PFSK-1 (cell line): Measurements from ENCODE around the gene SLC22A16.

Experiments used
- FOXP2 ChIP-seq: optimal IDR thresholded peaks from 2 replicates; pipeline ENCODE3; 2011; ENCODE audit warnings: borderline replicate concordance, control low read depth, inconsistent platforms; ENCODE audit not compliant: insufficient read depth; ENCODE audit errors: extremely low read length, extremely low read depth
- POLR2AphosphoS5 ChIP-seq: IDR thresholded peaks from 2 replicates; pipeline ENCODE4 v1.6.1; 2012; ENCODE audit warnings: low read depth, mild to moderate bottlenecking, control low read depth, low read length, moderate library complexity
- REST ChIP-seq, 2 experiments: IDR thresholded peaks; 2 replicates each; pipeline versions ENCODE4 v1.6.1 to v1.8.0; 2011 to 2012; ENCODE audit warnings: low read depth in 2 of 2, low read length in 2 of 2, control low read depth in 1 of 2, inconsistent platforms in 1 of 2, mild to moderate bottlenecking in 1 of 2, moderate library complexity in 1 of 2; ENCODE audit not compliant: insufficient read depth in 1 of 2
- SIN3A ChIP-seq: IDR thresholded peaks from 2 replicates; pipeline ENCODE4 v1.6.1; 2012; ENCODE audit warnings: mild to moderate bottlenecking, low read length, moderate library complexity, borderline replicate concordance; ENCODE audit not compliant: insufficient read depth
- TAF1 ChIP-seq: IDR thresholded peaks from 2 replicates; pipeline ENCODE4 v1.6.1; 2012; ENCODE audit warnings: low read length, control low read depth, borderline replicate concordance; ENCODE audit not compliant: insufficient read depth

The SLC22A16 gene

GRCh38 chr6:110425816-110426215, 50.6 kb downstream of the SLC22A16 start:
- TF ChIP-seq TAF1 (no peak), SIN3A (no peak), POLR2AphosphoS5 (no peak), REST (IDR thresholded peaks at IDR 0.05; ENCODE audit: insufficient read depth in 1 of 2, low read depth in 2 of 2, low read length in 2 of 2) (no peak), FOXP2 (no peak)

- TF ChIP-seq SIN3A, result no peak
- TF ChIP-seq TAF1, result no peak
- no peak for TF ChIP-seq FOXP2
- no peak for TF ChIP-seq REST (IDR thresholded peaks at IDR 0.05; ENCODE audit: insufficient read depth in 1 of 2, low read depth in 2 of 2, low read length in 2 of 2)
- no peak for TF ChIP-seq POLR2AphosphoS5
These were observed 54.0 kb downstream of the SLC22A16 start for GRCh38 chr6:110422444-110422822.

GRCh38 chr6:110421749-110422443, 54.5 kb downstream of the SLC22A16 start:
- TF ChIP-seq FOXP2 (no peak), SIN3A (no peak), REST (IDR thresholded peaks at IDR 0.05; ENCODE audit: insufficient read depth in 1 of 2, low read depth in 2 of 2, low read length in 2 of 2) (no peak), POLR2AphosphoS5 (no peak)

GRCh38 chr6:110419028-110419739, 57.2 kb downstream of the SLC22A16 start:
- TF ChIP-seq REST (IDR thresholded peaks at IDR 0.05; ENCODE audit: insufficient read depth in 1 of 2, low read depth in 2 of 2, low read length in 2 of 2), result no peak
- TF ChIP-seq TAF1, result no peak
- no peak for TF ChIP-seq SIN3A
- no peak for TF ChIP-seq POLR2AphosphoS5
- no peak for TF ChIP-seq FOXP2
